Right cardiac atrium (tissue), 5 donors: ENCODE data around the gene GPR78. TPM values are rescaled to one million over a fixed set of nuclear protein-coding genes. Genes with fewer than 3 reads are reported as not detected.
"Not testable (repeated sequence)": the region's sequence is repeated elsewhere in the genome, so short reads cannot be mapped to it uniquely, and the experiment has no call there.

Experiments
- ATAC-seq, 2 donors: fragments of 200-7000 bp; cut with Tn5 transposase; one replicate each; pipeline versions ENCODE4 v1.8.0 to v1.9.1; 2020; ENCODE audit warnings: moderate library complexity in 2 of 2, mild to moderate bottlenecking in 1 of 2
- DNase-seq, 3 donors: peaks; one replicate each; pipeline ENCODE4 v3.0.0-alpha.2; 2020
- H3K27ac ChIP-seq: one replicate; pipeline ENCODE4 v1.5.1; 2013; ENCODE audit warnings: mild to moderate bottlenecking, low read length, control low read depth, moderate library complexity
- H3K27me3 ChIP-seq: one replicate; pipeline ENCODE4 v1.6.1; 2013; ENCODE audit not compliant: control insufficient read depth, insufficient read depth
- H3K4me1 ChIP-seq: one replicate; pipeline ENCODE4 v1.6.1; 2013; ENCODE audit warnings: low read length; ENCODE audit not compliant: control insufficient read depth, insufficient read depth
- H3K4me3 ChIP-seq: one replicate; pipeline ENCODE4 v1.5.1; 2013; ENCODE audit warnings: low read length, control low read depth
- H3K9me3 ChIP-seq: one replicate; pipeline ENCODE4 v1.6.1; 2013; ENCODE audit warnings: low read length; ENCODE audit not compliant: control insufficient read depth
- WGBS: extraction: QIAGEN DNeasy Blood & Tissue Kit; methylation state at CpG from one replicate; pipeline ENCODE4 v1.1.7; 2013; 5-methylcytosine and 5-hydroxymethylcytosine counted together
- intact Hi-C, 4 donors: fragments of 100-400 bp; cut with DNase I; formaldehyde crosslinking; loops; one replicate each; pipeline versions ENCODE4 v1.11.0 to v1.14.0; 2022 to 2023
- polyA plus RNA-seq: library from polyadenylated mRNA; stranded (reverse); fragments of 200-250 nt; gene quantifications from one replicate; pipeline ENCODE4 v1.2.3, GENCODE V29; 2013
- total RNA-seq, 4 donors: library from RNA; stranded (reverse); fragmentation: NEBNext Ultra II Directional; extraction: Animal tissue kit (Norgen Biotek cat#: 25700); gene quantifications; one replicate each; pipeline ENCODE4 v1.2.1, GENCODE V29; 2021
- donor health status: healthy with polysubstance abuse.
- donor health status: DM: no; HTN: yes; CAD: no.
- donor health status: DM: no; HTN: no; CAD: no.
- donor health status: DM: no; HTN: yes; CAD: no; lungs with severe emphysema.
- donor health status: DM: yes; HTN: yes; CAD: no.

GPR78 gene
- total and polyA plus RNA-seq, 5 donors = 0.09 to 0.12 TPM; not detected in 3

- H3K27me3 ChIP-seq = no peaks in the 10 kb centered on the region
- no peaks in the 10 kb centered on the region for H3K9me3 ChIP-seq
- 93% methylated on average over 35 of the region's 35 CpGs for WGBS
- intact Hi-C loops = loop anchor here in 1 of 4 donors (10.0 kb wide), 1 partner anchor 301 kb away; no protein-coding TSS in a partner anchor
- H3K4me3 ChIP-seq = no peak overlapping the region
- no peaks in the 10 kb centered on the region for H3K4me1 ChIP-seq
- no peak overlapping the region for H3K27ac ChIP-seq
- ATAC-seq (no peak), DNase-seq (peak in 2 of 3 donors; percentile 30 to 39)
Measured at GRCh38 chr4:8613421-8614364, 33.5 kb downstream of the GPR78 start.

- Histone ChIP-seq H3K27me3 (no peaks in the 10 kb centered on the region), H3K4me1 (no peaks in the 10 kb centered on the region), H3K4me3 (no peak overlapping the region), H3K9me3 (no peaks in the 10 kb centered on the region), H3K27ac (no peak overlapping the region)
- WGBS = 85% methylated on average over 22 of the region's 22 CpGs
- intact Hi-C loops = loop anchor here in 1 of 4 donors (10.0 kb wide), 1 partner anchor 300 kb away; no protein-coding TSS in a partner anchor
- ATAC-seq = no peak
- peak; percentile 3 to 30 (median 17) for DNase-seq
Measured at GRCh38 chr4:8614365-8615193, 34.4 kb downstream of the GPR78 start.

- Histone ChIP-seq H3K4me1 (no peaks in the 10 kb centered on the region), H3K9me3 (no peaks in the 10 kb centered on the region), H3K27ac (no peak overlapping the region), H3K27me3 (no peaks in the 10 kb centered on the region), H3K4me3 (no peak overlapping the region)
- ATAC-seq = no peak
- peak in 2 of 3 donors; percentile 7 to 26 for DNase-seq
- WGBS = 82% methylated on average over 13 of the region's 13 CpGs
- intact Hi-C loops = loop anchor here in 1 of 4 donors (10.0 kb wide), 1 partner anchor 299 kb away; no protein-coding TSS in a partner anchor
Measured at GRCh38 chr4:8615366-8615765, 35.2 kb downstream of the GPR78 start.

- intact Hi-C loops = loop anchor here in 1 of 4 donors (10.0 kb wide), 1 partner anchor 299 kb away; no protein-coding TSS in a partner anchor
- Histone ChIP-seq H3K4me1 (no peaks in the 10 kb centered on the region), H3K27ac (no peak overlapping the region), H3K4me3 (no peak overlapping the region), H3K27me3 (no peaks in the 10 kb centered on the region), H3K9me3 (no peaks in the 10 kb centered on the region)
- 82% methylated on average over 26 of the region's 26 CpGs for WGBS
- ATAC-seq (no peak), DNase-seq (peak; percentile 1 to 34 (median 33))
Measured at GRCh38 chr4:8615921-8616787, 36.0 kb downstream of the GPR78 start.

GRCh38 chr4:8616831-8617230 is 36.6 kb downstream of the GPR78 start:
- Histone ChIP-seq H3K4me1 (no peaks in the 10 kb centered on the region), H3K27me3 (no peaks in the 10 kb centered on the region), H3K9me3 (no peaks in the 10 kb centered on the region), H3K4me3 (no peak overlapping the region), H3K27ac (no peak overlapping the region)
- intact Hi-C loops = loop anchor here in 1 of 4 donors (10.0 kb wide), 1 partner anchor 298 kb away; no protein-coding TSS in a partner anchor
- no peak for ATAC-seq
- 69% methylated on average over 16 of the region's 16 CpGs for WGBS
- peak in 2 of 3 donors; percentile 29 to 30 for DNase-seq

GRCh38 chr4:8617486-8618040 is 37.4 kb downstream of the GPR78 start:
- Histone ChIP-seq H3K4me3 (no peak overlapping the region), H3K9me3 (no peaks in the 10 kb centered on the region), H3K4me1 (no peaks in the 10 kb centered on the region), H3K27ac (no peak overlapping the region), H3K27me3 (no peaks in the 10 kb centered on the region)
- intact Hi-C loops = loop anchor here in 1 of 4 donors (10.0 kb wide), 1 partner anchor 297 kb away; no protein-coding TSS in a partner anchor
- no peak for ATAC-seq
- 73% methylated on average over 21 of the region's 21 CpGs for WGBS
- DNase-seq = peak in 2 of 3 donors; percentile 9 to 33

- no peak overlapping the region for H3K27ac ChIP-seq
- intact Hi-C loops = loop anchor here in 1 of 4 donors (10.0 kb wide), 1 partner anchor 296 kb away; no protein-coding TSS in a partner anchor
- H3K27me3 ChIP-seq = no peaks in the 10 kb centered on the region
- no peak overlapping the region for H3K4me3 ChIP-seq
- DNase-seq (peak in 2 of 3 donors; percentile 23 to 31), ATAC-seq (no peak)
- no peaks in the 10 kb centered on the region for H3K9me3 ChIP-seq
- WGBS = 80% methylated on average over 15 of the region's 15 CpGs
- no peaks in the 10 kb centered on the region for H3K4me1 ChIP-seq
Measured at GRCh38 chr4:8618421-8618820, 38.2 kb downstream of the GPR78 start.

- no peaks in the 10 kb centered on the region for H3K27me3 ChIP-seq
- DNase-seq (peak in 2 of 3 donors; percentile 29 to 46), ATAC-seq (no peak)
- 89% methylated on average over 28 of the region's 28 CpGs for WGBS
- no peaks in the 10 kb centered on the region for H3K9me3 ChIP-seq
- intact Hi-C loops = loop anchor here in 1 of 4 donors (10.0 kb wide), 1 partner anchor 296 kb away; no protein-coding TSS in a partner anchor
- H3K27ac ChIP-seq = no peak overlapping the region
- no peak overlapping the region for H3K4me3 ChIP-seq
- no peaks in the 10 kb centered on the region for H3K4me1 ChIP-seq
Measured at GRCh38 chr4:8618961-8619720, 38.9 kb downstream of the GPR78 start.

- peak in 2 of 3 donors; percentile 3 to 24 for DNase-seq
- H3K27ac ChIP-seq, H3K27me3 ChIP-seq, H3K9me3 ChIP-seq, intact Hi-C loops, H3K4me1 ChIP-seq, H3K4me3 ChIP-seq: not testable (repeated sequence)
- 88% methylated on average over 6 of the region's 14 CpGs for WGBS
- peak; percentile 13 to 28 for ATAC-seq
Measured at GRCh38 chr4:8621135-8621534, 40.9 kb downstream of the GPR78 start.
